ENCODE measurements around the gene TRIM46. TPM values are rescaled to one million over a fixed set of nuclear protein-coding genes. Genes with fewer than 3 reads are reported as not detected.
A peak's percentile ranks its signal among the peaks of the same experiment; 100 is the strongest.

TRIM46 gene
- total and polyA plus RNA-seq, 2 of the 13 experiments (the other 11 are each of a cell fraction or from before 2014, with no cell fraction given): 0.04 to 0.09 TPM

- peak in 1 of 2 experiments; percentile 65; a peak in 1 of 4 replicates for TF ChIP-seq KLF16 (CRISPR knock-in tag; IDR thresholded peaks at IDR 0.05)
- TF ChIP-seq ZNF382 (CRISPR knock-in tag; IDR thresholded peaks at IDR 0.05; ENCODE audit: borderline replicate concordance): no peak
- peak; percentile 46; the same call in 1 of the 2 replicates for TF ChIP-seq ZNF777 (CRISPR knock-in tag; IDR thresholded peaks at IDR 0.05)
- TF ChIP-seq MAZ (IDR thresholded peaks at IDR 0.05; ENCODE audit: borderline replicate concordance, low read depth, low read length): peak; percentile 68; the same call in 1 of the 2 replicates
- TF ChIP-seq MAZ (CRISPR knock-in tag; IDR thresholded peaks at IDR 0.05; ENCODE audit: low read depth): peak; percentile 53
- peak; percentile 60 for TF ChIP-seq TBX2 (CRISPR knock-in tag; IDR thresholded peaks at IDR 0.05; ENCODE audit: borderline replicate concordance)
- no peak for TF ChIP-seq ZNF660 (CRISPR knock-in tag; IDR thresholded peaks at IDR 0.05; ENCODE audit: borderline replicate concordance, low read depth)
- peak; percentile 49; the same call in 1 of the 2 replicates for TF ChIP-seq ZBTB25 (CRISPR knock-in tag; IDR thresholded peaks at IDR 0.05)
- TF ChIP-seq ZNF160 (CRISPR knock-in tag; IDR thresholded peaks at IDR 0.05): 0 out of 2 replicates have a peak, but pooled peaks have one; percentile 16
- peak; percentile 98 for TF ChIP-seq AGO2 (optimal IDR thresholded peaks at IDR 0.05; ENCODE audit: low read depth, low read length)
- no peak for TF ChIP-seq TEAD2 (CRISPR knock-in tag; IDR thresholded peaks at IDR 0.05)
- TF ChIP-seq ZC3H13 (CRISPR knock-in tag; IDR thresholded peaks at IDR 0.05): peak; percentile 99
- no peak for TF ChIP-seq U2AF1 (optimal IDR thresholded peaks at IDR 0.05; ENCODE audit: low read depth, low read length)
- peak; percentile 42 for TF ChIP-seq BHLHE40 (IDR thresholded peaks at IDR 0.05; ENCODE audit: low read length)
- peak; percentile 75; the same call in 1 of the 2 replicates for TF ChIP-seq KLF11 (CRISPR knock-in tag; IDR thresholded peaks at IDR 0.05)
- peak; percentile 66; the same call in 1 of the 2 replicates for TF ChIP-seq ZNF775 (CRISPR knock-in tag; IDR thresholded peaks at IDR 0.05; ENCODE audit: borderline replicate concordance)
- peak; percentile 99 for TF ChIP-seq TAF15 (IDR thresholded peaks at IDR 0.05; ENCODE audit: low read depth, low read length, poor library complexity, severe bottlenecking)
- TF ChIP-seq NFATC3 (CRISPR knock-in tag; IDR thresholded peaks at IDR 0.05): no peak
- TF ChIP-seq ZBTB8A (CRISPR knock-in tag; IDR thresholded peaks at IDR 0.05; ENCODE audit: borderline replicate concordance, low read depth): no peak
- no peak; the same call in 1 of the 2 replicates for TF ChIP-seq ERF (CRISPR knock-in tag; IDR thresholded peaks at IDR 0.05)
- TF ChIP-seq ZBTB37 (CRISPR knock-in tag; IDR thresholded peaks at IDR 0.05): no peak
- TF ChIP-seq ZUFSP (CRISPR knock-in tag; IDR thresholded peaks at IDR 0.05; ENCODE audit: borderline replicate concordance): no peak
These were observed 38.1 kb upstream of the TRIM46 start, which contains the start of gene SLC50A1 (continued) for GRCh38 chr1:155135415-155136028.
